GM21619 (cell line): ENCODE data around the gene METTL22.

Source experiments
- ATAC-seq: cut with Tn5 transposase; IDR thresholded peaks from one replicate; pipeline ENCODE4 v1.9.1; 2021; ENCODE audit not compliant: unreplicated experiment

METTL22 gene, protein sequence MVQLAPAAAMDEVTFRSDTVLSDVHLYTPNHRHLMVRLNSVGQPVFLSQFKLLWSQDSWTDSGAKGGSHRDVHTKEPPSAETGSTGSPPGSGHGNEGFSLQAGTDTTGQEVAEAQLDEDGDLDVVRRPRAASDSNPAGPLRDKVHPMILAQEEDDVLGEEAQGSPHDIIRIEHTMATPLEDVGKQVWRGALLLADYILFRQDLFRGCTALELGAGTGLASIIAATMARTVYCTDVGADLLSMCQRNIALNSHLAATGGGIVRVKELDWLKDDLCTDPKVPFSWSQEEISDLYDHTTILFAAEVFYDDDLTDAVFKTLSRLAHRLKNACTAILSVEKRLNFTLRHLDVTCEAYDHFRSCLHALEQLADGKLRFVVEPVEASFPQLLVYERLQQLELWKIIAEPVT

DNA sequence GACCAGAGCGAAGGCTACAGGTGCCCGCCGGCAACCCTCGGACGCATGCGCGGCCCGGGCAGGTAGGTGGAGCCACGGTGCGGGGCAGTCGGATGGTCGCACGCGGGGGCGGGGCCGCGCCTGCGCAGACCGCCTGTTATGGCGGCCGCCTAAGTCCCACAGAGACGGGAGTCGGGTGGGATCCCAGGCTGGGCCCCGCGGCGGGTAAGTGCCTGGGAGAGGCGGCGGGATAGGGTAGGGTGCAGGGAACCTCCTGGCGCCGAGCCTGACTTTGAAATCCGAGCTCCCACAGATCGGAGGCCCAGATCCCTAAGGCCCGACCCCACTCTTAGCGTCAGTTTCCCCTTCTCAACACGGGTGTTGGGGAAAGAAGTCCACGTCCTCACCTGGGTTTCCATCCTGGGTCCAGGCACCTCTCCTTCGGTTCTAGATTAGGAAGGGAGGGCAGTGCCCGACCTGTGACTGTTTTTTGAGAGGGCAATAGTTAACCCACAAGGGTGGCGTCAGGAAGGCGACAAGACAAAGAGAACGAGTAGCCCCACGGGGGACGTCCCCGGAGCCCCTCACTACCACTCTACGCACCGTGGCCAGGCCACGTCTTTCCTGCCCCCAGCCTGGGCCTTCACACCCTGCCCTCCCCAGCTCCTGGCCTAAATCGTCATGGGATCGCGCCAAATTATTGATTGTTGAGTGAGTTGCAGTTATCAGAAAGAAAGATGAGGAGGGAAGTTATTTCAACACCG is at the start of gene METTL22:
Gene METTL22, plus strand, starts transcription at position 127 of the 743 bp plus-strand sequence. CDS start 3,968 bp downstream, outside the sequence.
- peak; percentile 83 for ATAC-seq

DNA sequence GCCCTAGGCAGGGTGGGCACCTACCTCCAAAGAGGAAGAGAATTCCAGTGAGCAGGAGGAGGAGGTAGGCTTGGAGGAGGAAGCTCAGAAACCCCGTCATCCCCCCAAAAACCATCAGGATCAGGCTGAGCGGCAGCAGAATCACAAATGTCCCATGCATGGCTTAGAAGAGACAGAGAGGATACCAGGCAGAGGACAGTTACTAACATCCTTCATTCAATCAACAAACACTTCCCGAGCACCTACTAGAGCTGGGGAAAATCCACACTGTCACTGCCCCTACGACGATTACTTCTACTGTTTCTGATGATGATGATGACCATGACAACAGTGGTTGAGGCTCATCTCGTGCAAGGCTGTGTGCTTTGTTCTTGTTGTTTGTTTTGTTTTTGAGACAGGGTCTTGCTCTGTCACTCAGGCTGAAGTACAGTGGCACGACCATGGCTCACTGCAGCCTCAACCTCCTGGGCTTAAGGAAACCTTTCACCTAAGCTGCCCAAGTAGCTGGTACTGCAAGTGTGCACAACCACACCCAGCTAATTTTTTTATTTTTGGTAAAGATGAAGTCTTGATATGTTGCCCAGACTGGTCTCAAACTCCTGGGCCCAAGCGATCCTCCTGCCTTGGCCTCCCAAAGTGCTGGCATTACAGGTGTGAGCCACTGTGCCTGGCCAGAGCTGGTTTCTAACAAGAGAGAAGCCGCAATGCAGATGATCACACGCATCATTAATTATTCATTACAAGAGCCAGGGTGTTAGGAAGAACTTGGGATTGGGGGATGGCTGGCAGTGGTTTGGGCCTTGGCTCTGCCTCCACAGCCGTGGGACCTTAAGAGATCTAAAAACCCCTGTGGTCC is 49.2 kb upstream of the METTL22 start:
- ATAC-seq = no peak

DNA sequence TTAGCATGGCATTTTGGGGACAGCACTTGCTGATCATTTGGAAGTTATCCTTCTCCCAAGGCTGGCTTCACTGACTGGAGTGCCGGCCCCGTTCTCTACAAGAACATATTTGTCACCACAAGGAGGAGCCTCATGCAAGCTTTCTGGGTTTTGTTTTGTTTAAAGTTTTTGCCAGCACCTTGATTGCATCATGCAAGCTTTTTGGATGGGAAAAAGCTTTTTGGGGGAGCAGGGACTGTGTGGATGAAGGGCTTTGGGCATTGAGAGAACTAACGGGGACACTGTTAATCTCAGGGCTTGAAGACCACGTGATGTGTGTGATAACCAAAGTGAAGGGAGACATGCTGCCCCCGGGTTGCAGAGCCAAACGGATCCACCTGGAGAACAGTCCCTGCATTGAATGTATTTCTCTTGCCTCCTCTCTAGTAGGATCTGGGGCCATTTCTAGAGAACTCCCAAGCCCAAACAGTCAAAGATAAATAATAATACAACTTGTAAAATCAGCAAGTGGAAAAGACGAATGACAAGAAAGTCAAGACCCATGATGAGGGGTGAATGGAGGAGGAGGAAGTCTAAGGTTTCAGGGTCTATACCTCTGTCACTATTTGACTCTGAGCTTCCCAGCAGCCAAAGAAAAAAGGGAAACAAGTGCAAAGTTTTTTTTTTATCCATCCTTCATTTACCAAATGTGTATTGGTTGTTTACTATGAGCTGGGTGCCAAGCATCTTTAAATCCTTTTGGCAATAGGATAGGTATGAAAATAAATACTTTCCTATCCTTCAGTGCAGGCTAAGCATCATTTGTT is 48.4 kb upstream of the METTL22 start:
- ATAC-seq = no peak

DNA sequence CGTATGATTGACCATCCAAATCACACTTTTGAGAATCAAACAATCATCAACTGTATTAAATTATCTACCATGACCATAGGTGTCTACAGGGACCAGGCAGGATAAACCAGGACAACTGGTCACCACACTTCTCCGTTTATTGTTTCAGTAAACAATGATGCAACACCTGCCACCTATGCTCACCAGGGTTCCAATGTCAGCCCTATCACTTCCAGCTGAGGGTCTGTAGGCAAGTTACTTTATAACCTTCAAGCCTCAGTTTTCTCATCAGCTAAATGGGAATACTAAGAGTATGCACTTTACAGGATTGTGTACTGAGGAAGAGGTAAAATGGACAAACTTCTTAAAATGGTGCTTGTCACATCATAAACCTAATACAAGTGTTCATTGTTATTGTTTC is 46.1 kb upstream of the METTL22 start:
- no peak for ATAC-seq

DNA sequence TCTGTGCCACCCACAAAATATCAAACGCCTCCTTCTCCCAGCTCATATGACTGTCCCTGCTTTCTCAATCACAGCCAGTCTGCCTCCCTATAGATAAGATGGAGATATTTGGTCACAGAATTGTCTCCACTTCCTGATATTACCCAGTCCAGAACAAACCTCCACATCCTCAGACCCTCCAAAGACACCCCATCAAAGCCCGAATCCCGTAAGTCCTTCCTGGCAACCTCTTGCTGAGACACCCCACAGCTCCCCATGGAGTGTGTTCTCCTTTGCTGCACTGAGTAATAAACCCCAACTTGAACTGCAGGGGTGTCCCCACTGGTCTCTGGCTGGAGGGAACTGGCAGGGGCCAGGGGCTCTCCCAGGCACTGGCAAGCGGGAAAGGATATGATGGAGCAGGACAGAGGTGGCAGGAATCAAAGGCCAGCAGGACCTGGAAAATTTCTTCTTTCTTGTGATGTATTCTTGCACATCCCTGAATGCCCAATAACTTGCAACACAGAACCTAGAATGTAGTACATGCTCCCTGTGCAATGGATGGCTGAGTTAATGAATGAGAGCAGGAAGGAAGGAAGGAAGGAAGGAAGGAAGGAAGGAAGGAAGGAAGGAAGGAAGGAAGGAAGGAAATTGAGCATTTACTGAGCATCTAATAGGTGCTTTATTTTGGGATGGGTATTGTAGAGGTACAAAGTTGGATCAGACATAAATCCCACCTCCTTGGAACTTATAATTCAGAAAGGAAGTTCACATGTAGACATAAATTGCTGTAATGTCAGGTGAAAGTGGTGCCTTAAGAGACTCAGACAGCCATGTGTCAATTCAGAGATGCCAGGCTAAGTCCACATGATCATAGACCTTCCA is 45.1 kb upstream of the METTL22 start:
- no peak for ATAC-seq

DNA sequence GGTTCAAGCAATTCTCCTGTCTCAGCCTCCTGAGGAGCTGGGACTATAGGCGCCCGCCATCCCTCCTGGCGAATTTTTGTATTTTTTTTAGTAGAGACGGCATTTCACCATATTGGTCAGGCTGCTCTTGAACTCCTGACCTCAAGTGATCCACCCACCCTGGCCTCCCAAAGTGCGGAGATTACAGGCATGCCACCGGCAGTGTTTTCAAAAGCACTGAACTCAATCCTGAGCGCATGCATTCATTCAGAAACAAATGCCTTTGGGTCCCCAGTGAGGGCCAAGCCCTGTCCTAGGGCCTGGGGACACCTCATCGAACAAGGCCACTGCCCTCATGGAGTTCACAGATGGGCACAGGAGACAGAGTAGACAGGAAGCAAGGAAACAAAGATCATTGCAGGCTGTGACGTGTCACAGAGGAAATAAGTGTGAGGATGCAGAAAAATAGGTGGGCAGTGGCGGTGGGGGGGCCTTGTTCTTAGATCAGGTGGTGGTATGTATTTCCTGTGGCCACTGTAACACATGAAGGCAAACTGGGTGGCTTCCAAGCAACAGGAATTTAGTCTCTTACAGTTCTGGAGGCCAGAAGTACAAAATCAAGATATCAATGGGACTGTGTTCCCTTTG is 43.7 kb upstream of the METTL22 start:
- ATAC-seq = no peak

DNA sequence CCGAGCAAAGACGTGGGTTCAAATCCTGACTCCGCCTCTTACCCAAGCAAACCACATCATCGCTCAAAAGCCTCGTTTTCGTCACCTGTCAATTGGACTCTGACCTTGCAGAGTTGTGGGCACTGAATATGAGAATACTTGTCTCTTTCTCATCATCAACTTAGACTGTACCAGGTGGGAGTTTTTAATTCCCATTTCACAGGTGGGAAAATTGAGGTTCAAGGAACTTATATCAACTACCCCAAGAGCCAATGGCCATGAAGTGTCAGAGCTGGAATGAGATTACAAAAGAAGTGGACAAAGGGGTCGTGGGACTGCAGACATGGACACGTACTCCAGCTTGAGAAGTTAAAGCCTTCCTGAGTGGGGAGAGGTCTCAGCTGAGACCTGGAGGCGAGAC is 41.9 kb upstream of the METTL22 start:
- ATAC-seq = no peak

DNA sequence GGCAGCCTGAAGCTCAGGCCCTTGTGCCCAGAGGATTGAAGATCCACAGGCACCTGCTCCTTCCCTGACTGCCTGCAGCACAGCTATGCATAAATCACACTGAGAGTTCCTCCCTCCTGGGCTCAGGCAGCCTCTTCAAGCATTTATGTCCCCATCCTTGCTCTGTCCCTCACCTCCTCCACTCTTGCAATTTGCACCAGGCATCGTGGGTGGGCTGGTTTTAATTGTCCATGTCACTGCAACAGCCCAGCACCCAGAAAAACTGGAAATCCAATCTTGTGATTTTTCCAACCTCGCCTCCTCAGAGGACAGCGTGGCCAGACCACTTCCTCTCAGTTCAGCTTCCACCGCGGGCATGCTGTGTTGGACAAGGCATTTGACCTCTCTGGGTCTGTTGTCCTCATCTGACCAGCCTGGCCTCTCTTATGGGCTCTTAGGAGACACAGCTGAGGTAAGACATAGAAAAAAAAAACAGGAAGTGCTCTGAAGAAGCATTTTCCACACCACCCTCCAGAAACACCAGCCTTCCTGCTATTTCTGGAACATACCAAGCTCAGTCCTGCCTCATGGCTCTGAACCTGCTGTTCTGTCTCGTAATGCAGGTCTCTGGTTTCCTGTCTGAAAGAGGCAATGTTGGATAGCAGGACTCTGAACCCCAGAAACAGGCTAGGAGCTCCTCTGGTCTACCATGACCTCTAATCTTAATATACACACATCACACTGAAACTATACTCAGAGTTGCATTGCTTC is 39.5 kb upstream of the METTL22 start:
- ATAC-seq = peak; percentile 53

DNA sequence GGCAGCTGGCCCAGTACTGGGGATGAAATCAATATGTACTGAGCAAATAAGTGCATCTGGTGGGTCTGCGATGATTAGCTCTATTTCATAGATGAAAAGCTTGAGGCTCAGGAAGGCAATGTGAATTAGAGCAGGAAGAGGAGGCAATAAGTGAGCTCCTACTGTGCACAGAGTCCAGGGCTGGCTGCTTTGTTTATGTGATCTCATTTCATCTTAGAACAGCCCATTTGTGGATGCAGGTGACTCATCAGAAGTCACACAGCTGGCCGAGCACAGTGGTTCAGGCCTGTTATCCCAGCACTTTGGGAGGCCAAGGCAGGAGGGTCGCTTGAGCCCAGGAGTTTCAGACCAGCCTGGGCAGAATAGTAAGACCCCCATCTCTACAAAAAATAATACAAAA is 38.3 kb upstream of the METTL22 start:
- no peak for ATAC-seq

DNA sequence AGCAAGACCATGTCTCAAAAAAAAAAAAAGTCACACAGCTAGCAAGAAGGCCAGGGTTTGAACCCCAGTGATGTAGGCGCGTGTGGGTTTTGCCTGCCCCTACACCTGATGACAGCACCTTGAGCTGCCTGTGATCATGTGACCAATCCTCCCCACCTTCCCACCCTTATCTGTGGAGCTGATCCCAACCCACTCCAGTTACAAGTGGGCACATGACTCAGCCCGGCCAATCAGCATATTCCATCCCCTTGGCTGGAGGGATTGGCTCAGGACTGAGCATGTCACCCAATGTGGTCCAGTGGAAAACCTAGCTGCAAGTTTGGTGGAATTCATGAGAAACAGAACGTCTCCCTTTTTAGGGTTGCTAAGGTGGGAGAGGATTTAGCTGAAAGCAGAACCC is 37.8 kb upstream of the METTL22 start:
- no peak for ATAC-seq

DNA sequence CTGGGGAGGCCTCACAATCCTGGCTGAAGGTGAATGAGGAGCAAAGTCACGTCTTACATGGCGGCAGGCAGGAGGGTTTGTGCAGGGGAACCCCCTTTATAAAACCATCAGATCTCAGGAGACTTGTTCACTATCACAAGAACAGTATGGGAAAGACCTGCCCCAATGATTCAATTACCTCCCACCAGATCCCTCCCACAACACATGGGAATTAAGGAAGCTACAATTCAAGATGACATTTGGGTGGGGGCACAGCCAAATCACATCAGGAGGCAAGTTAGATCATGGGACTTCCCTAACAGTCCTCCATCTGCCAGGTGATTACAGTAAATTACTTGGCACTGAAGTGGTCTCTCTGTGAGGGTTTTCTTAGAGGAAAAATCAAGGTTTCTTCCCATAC is 36.5 kb upstream of the METTL22 start:
- no peak for ATAC-seq

DNA sequence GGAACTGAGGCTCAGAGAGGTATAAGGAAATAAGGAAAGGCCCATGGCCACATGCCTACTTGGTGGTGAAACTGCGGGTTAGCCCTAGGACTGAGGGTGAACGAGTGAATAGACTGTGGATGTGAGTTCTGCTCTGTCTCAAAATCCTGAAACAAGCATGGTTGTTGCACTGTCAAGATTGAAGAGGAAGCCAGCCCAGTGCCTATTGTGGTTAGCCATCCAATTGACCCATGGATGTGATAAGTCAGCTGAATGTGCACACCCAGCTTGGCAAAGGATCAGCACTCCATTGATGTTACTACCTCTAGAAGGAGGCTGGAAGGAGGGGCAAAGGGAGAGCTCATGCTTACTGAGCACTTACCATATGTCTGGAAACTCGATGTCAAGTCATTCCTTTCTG is 35.6 kb upstream of the METTL22 start:
- no peak for ATAC-seq

DNA sequence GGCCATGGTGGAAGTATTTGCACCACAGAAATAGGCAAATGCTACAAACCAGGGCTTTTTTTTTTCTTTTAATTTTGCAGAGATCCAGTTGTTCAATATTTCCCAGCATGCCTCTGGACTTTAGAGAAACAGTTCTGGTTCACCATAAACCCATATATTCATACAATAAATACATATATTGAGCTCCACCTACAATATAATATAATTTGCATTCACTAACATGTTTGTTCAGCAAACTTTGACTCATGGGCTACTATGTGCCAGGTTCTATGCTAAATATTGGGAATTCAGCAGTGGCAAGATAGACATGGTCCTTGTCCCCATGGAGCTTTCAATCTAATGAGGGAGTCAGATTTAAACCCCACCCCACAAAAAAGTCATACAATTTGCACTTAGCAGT is 34.4 kb upstream of the METTL22 start:
- ATAC-seq = no peak

DNA sequence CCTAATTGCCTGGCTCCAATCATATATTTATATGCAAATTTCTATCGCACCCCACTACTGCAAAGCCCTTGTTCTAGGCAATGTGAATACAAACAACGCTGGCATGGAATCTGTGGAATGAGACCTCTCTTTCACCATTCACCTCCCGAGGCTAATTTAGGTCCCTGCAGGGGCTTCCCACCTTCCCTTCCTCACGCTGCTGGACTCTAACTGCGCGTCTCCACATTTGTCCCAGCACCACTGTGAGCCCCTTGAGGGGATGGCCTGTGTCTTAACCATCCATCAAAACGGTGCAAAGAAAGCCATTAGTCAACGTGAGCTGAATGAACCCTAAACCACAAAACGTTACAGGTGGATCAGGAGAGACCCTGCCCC is 32.8 kb upstream of the METTL22 start:
- ATAC-seq = no peak

DNA sequence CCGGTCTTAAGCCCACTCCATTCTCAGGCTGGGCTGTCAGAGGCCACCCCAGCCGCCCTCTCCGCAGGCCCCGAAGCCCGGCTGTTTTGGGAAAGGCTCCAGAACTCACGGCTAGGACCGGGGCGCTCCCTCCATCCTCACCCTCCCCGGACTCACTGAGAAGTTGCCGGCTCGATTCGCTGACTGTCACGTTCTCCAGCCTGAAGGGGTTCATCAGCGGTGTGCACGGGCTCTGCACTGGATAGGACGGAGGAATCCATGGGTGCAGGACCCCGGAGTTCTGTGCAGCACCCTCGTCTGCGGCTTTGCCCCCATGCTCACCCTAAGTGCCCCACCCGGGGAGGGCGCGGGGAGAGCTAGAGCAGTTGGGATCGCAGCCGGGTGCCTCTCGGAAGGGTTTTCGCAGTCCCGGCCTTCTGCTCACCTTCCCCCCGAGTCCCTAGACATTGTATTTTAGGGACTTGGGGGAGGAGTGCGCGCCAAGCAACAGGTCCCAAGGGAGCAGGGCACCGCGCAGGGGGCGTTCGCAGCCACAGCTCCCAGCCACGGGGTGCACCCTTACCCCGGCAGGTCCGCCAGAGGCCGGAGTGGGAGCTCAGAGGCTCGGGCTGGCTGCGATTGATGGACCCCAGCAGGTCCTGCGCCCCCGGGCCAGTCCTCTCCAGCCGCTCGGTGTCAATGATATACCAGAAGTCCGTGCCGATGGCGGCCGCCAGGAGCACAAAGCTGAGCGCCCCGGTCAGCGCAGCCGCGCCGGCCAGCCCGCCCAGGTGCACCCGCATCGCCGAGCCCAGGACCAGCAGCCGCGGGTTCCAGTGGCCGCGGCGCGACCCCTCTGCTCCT is 32.2 kb upstream of the METTL22 start:
- ATAC-seq = no peak

DNA sequence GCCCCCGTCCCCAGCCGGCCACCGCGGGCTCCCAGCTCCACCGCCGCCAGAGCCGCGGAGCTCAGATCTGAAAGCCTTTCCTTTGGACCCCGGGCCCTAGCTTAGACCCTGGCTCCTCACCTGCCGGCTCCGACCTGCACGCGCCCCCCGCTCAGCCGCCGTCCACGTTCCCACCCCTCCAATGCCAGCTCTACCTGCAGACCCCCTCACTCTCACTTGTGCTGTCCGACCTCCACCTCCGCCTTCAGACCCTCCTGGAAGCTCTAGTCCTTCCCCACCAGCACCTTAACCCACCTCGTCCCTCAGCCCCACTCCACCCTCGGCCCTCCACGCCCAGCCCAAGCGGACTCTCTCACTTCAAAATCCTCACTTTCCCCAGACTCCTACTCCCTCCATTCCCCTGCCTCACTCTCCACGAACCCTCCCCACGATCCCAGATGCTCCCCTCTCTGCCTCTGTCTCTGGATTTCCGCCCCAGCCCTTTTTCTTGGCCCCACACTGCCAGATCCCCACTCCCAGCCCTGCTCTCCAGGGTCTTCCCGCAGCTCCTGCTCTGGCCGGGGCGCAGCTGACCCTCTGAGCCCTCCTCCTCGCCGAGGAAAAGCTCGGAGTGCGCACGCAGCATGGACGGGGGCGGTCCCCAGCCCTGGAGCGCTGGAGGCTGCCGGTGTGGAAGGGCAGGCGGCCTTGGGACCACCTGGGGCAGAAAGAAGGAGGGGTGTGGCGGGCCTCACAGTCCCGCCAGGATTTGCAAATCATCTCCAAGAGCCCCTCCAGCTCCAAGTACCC is 31.4 kb upstream of the METTL22 start, which contains the start of gene TMEM114:
Gene TMEM114, minus strand, starts transcription at position 612 of the 789 bp plus-strand sequence. CDS start 673 bp downstream, outside the sequence.
- ATAC-seq = no peak

DNA sequence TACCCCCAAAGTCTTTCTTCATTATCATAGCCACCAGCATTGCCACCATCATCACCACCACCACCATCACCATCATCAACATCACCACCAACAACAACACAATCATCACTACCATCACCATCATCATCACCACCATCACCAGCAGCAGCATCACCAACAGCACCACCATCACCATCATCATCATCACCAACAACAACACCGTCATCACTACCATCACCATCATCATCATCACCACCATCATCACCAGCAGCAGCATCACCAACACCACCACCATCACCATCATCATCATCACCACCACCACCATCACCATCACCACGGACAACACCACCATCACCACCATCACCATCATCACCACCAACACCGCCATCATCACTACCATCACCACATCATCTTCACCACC is 30.7 kb upstream of the METTL22 start:
- no peak for ATAC-seq
